Osteocyte (in vitro differentiated cells): ENCODE data around the gene SPDYE1. TPM values are rescaled to one million over a fixed set of nuclear protein-coding genes. Genes with fewer than 3 reads are reported as not detected.
"Not testable (repeated sequence)": the region's sequence is repeated elsewhere in the genome, so short reads cannot be mapped to it uniquely, and the experiment has no call there.

Experiments used
- DNase-seq: peaks from one replicate; pipeline ENCODE4 v3.0.0; 2021; ENCODE audit warnings: mixed read lengths; ENCODE audit not compliant: unreplicated experiment; ENCODE audit errors: extremely low spot score
- H3K27ac Mint-ChIP-seq: one replicate; pipeline ENCODE4 v1.8.0; 2021; ENCODE audit warnings: mild to moderate bottlenecking, mixed read lengths; ENCODE audit not compliant: unreplicated experiment
- H3K27me3 Mint-ChIP-seq: one replicate; pipeline ENCODE4 v1.8.0; 2021; ENCODE audit warnings: mixed read lengths; ENCODE audit not compliant: unreplicated experiment
- H3K36me3 Mint-ChIP-seq: one replicate; pipeline ENCODE4 v1.8.0; 2021; ENCODE audit warnings: mixed read lengths; ENCODE audit not compliant: unreplicated experiment
- H3K4me1 Mint-ChIP-seq: one replicate; pipeline ENCODE4 v1.8.0; 2021; ENCODE audit warnings: mixed read lengths; ENCODE audit not compliant: unreplicated experiment
- H3K4me3 Mint-ChIP-seq: one replicate; pipeline ENCODE4 v1.8.0; 2021; ENCODE audit warnings: mild to moderate bottlenecking, moderate library complexity, mixed read lengths; ENCODE audit not compliant: unreplicated experiment
- H3K9me3 Mint-ChIP-seq: one replicate; pipeline ENCODE4 v1.8.0; 2021; ENCODE audit warnings: mixed read lengths; ENCODE audit not compliant: unreplicated experiment
- total RNA-seq: library from RNA; stranded (reverse); gene quantifications from 2 replicates; pipeline ENCODE4 v1.2.1, GENCODE V29; 2021
- TF ChIP-seq, protein P1 (sequence below): fragments of 200-600 bp; sonication (generic); IDR thresholded peaks from 2 replicates; pipeline ENCODE4 v1.5.0; 2021; ENCODE audit warnings: antibody characterized with exemption, mild to moderate bottlenecking, moderate library complexity

Gene SPDYE1
- total RNA-seq, 1 donor from 2014 or later: not detected

DNA sequence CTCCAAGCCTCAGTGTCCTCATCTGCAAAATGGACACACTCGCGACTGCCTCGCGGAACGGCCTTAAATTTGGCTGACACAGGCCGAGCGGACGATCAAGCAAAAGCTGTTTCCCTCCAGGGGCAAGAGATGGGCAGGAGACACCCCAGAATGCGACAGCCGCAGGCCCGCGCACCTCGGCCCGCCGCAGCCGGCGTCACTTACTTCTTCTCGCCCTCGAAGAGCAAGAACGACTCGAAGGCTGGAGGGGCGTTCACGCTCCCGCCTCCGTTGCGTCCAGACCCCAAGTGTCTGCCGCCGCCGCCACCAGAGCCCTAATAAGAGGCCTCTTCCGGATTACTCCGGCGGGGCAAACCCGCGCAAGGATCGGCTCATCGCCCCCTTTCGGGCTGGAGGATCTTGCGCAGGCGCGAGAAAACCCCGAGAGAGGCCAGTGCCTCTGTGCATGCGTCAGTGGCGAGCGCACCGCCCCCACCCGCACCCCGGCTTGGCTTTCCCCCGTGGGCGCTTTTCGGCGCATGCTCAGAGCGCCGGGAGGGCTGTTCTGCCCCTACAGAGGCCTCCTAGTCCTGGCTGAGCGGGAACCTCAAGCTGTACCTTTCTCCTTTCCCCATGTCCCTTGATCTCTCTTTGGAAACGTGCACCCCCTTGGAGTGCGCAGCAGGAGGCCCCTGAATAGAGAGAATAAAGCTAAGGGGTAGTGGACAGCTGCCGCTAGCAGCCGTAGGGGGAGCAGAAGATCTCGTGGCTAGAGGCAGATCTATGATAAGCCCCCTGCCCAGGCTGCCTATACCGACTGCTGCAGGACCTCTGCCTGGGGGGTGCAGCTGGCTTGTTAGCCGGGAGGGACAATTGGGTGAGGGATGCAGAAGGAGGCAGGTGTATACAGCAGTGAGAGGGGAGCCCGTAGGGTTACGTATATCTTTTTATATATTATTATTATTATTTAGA lies 21.4 kb downstream of the SPDYE1 start:
- Mint-ChIP-seq H3K27ac (peak overlapping the region; percentile 77), H3K4me1 (peaks cover 17% of the 10 kb centered on the region), H3K4me3 (peak overlapping the region; percentile 89)
- H3K27me3 Mint-ChIP-seq, H3K36me3 Mint-ChIP-seq, H3K9me3 Mint-ChIP-seq: not testable (repeated sequence)
- TF ChIP-seq, protein P1, sequence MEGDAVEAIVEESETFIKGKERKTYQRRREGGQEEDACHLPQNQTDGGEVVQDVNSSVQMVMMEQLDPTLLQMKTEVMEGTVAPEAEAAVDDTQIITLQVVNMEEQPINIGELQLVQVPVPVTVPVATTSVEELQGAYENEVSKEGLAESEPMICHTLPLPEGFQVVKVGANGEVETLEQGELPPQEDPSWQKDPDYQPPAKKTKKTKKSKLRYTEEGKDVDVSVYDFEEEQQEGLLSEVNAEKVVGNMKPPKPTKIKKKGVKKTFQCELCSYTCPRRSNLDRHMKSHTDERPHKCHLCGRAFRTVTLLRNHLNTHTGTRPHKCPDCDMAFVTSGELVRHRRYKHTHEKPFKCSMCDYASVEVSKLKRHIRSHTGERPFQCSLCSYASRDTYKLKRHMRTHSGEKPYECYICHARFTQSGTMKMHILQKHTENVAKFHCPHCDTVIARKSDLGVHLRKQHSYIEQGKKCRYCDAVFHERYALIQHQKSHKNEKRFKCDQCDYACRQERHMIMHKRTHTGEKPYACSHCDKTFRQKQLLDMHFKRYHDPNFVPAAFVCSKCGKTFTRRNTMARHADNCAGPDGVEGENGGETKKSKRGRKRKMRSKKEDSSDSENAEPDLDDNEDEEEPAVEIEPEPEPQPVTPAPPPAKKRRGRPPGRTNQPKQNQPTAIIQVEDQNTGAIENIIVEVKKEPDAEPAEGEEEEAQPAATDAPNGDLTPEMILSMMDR: peak; percentile 75
- peak; percentile 99 for DNase-seq

DNA sequence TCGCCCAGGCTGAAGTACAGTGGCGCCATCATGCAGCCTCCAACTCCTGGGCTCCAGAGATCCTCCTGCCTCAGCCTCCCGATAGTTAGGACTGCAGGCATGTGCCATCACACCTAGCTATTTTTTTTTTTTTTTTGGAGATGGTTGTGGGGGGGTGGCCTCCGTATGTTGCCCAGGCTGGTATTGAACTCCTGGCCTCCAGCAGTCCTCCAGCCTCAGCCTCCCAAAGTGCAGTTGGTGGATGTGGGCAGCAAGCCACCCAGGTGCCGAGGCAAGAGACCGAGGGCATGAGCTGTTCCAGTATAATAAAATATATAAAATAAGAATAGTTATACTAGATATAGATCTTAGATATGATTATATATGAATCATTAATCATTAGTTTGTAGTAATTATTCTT lies 22.1 kb downstream of the SPDYE1 start:
- H3K27me3 Mint-ChIP-seq, H3K4me3 Mint-ChIP-seq, H3K36me3 Mint-ChIP-seq, H3K27ac Mint-ChIP-seq, DNase-seq, H3K9me3 Mint-ChIP-seq: not testable (repeated sequence)
- H3K4me1 Mint-ChIP-seq: peaks cover 17% of the 10 kb centered on the region

DNA sequence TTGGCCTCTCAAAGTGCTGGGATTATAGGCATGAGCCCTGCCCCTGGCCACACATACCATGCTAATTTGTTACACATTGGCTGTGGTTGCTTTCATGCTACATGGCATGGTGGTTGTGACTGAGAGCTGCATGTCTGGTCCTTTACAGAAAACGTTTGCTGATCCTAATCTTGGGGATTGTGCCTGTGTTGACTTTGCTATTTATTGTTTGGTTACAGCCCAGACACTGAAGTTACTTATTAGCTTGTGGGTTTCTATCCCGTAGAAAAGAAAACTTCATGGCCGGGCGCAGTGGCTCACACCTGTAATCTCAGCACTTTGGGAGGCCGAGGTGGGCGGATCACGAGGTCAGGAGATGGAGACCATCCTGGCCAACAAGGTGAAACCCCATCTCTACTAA lies 24.4 kb downstream of the SPDYE1 start:
- not testable (repeated sequence) for H3K27ac Mint-ChIP-seq, H3K4me3 Mint-ChIP-seq, H3K9me3 Mint-ChIP-seq, H3K36me3 Mint-ChIP-seq, DNase-seq, H3K27me3 Mint-ChIP-seq
- peaks cover 16% of the 10 kb centered on the region for H3K4me1 Mint-ChIP-seq

DNA sequence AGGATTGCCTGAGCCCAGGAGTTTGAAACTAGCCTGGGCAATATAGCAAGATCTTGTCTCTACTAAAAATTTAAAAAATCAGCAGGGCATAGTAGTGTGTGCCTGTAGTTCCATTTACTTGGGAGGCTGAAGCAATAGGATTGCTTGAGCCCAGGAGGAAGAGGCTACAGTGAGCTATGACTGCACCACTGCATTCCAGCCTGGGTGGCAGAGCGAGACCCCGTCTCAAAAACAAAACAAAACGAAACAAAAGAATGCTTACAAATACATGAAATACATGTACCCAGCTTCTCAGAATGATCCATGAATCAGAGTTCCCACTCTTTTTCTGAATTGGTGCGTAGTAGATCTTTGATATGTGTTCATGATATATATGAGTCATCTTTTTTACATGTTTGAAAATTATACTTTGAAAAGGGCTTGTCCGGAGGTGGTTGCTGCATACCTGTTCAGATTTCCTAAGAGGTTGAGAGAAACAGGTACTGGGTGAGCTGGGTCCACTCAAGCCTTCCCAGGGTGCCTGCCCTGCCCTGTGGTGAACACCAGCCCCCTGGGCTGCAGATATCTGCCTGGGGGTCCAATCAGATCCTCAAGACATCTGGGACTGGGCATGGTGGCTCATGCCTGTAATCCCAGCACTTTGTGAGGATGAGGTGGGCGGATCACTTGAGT lies 25.2 kb downstream of the SPDYE1 start:
- H3K4me1 Mint-ChIP-seq: peaks cover 13% of the 10 kb centered on the region
- not testable (repeated sequence) for H3K27ac Mint-ChIP-seq, H3K4me3 Mint-ChIP-seq, H3K27me3 Mint-ChIP-seq, DNase-seq, H3K9me3 Mint-ChIP-seq, H3K36me3 Mint-ChIP-seq

DNA sequence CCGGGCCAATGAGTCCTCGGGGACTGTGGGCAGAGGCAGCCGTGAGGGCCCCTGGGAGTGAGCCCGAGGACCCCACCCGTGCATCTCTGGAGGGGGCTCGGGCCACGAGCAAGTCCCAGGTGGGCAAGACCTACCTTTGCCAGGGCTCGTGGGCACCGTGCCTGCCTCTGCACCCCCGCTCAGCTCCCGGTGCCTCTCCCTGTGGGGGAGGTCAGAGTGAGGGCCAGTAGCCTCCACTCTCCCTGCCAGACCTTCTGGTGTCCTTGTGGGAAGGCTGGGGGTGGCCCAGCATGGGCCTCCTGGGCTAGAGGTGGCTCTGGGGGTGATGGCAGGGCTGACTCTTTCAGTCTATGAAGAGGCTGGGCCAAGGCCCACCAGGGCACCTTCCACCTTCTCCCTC lies 31.7 kb downstream of the SPDYE1 start:
- H3K9me3 Mint-ChIP-seq, H3K4me1 Mint-ChIP-seq, DNase-seq, H3K27ac Mint-ChIP-seq, H3K27me3 Mint-ChIP-seq, H3K36me3 Mint-ChIP-seq, H3K4me3 Mint-ChIP-seq: not testable (repeated sequence)

DNA sequence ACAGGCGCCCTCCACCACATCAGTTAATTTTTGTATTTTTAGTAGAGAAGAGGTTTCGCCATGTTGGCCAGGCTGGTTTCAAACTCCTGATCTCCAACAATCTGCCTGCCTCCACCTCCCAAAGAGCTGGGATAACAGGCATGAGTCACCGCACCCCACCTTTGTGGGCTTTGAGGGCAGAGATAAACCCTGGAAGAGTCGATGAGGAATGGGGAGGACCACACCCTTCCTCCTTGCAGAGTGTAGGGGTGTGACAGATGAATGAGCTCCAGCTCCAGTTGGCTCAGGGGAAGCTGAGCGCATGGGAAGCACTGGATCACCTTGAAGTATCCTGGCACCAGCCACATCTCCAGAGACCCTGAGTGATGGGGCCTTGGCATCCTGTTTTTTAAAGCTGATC lies 32.3 kb downstream of the SPDYE1 start:
- not testable (repeated sequence) for DNase-seq, H3K27ac Mint-ChIP-seq, H3K4me3 Mint-ChIP-seq, H3K36me3 Mint-ChIP-seq, H3K9me3 Mint-ChIP-seq, H3K27me3 Mint-ChIP-seq, H3K4me1 Mint-ChIP-seq

DNA sequence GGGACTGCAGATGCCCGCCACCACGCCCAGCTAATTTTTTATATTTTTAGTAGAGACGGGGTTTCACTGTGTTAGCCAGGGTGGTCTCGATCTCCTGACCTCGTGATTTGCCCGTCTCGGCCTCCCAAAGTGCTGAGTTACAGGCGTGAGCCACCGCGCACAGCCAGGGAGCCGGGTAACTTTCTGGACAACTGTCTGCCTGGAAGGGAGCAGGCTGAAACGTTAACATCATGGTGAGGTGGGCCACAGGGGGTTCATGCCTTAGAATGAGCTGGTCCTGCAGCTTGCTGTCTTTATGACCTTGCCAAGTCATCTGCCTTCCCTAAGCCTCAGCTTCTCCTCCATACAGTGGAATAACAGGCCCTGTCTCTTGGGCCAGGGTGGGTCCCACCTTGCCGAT lies 33.6 kb downstream of the SPDYE1 start:
- DNase-seq, H3K36me3 Mint-ChIP-seq, H3K4me1 Mint-ChIP-seq, H3K27ac Mint-ChIP-seq, H3K27me3 Mint-ChIP-seq, H3K4me3 Mint-ChIP-seq, H3K9me3 Mint-ChIP-seq: not testable (repeated sequence)

DNA sequence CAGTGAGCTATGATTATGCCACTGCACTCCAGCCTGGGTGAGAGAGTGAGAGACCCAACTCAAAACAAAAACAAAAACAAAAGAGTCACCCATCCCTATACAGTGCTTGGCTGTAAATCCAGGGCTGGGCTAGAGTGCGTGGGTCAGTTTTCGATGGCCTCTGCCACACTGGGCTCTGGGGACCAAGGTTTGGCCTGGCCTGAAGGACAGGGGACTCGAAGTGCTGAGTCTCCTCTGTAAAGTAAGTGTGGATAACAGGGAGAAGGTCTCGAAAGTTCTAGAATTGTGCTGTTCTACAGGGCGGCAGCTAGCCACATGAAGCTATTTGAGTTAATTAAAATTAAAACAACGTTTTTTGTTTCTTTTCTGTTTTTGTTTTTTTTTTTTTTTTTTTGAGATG lies 34.3 kb downstream of the SPDYE1 start:
- H3K27me3 Mint-ChIP-seq, H3K4me1 Mint-ChIP-seq, H3K36me3 Mint-ChIP-seq, H3K4me3 Mint-ChIP-seq, H3K27ac Mint-ChIP-seq, DNase-seq, H3K9me3 Mint-ChIP-seq: not testable (repeated sequence)

DNA sequence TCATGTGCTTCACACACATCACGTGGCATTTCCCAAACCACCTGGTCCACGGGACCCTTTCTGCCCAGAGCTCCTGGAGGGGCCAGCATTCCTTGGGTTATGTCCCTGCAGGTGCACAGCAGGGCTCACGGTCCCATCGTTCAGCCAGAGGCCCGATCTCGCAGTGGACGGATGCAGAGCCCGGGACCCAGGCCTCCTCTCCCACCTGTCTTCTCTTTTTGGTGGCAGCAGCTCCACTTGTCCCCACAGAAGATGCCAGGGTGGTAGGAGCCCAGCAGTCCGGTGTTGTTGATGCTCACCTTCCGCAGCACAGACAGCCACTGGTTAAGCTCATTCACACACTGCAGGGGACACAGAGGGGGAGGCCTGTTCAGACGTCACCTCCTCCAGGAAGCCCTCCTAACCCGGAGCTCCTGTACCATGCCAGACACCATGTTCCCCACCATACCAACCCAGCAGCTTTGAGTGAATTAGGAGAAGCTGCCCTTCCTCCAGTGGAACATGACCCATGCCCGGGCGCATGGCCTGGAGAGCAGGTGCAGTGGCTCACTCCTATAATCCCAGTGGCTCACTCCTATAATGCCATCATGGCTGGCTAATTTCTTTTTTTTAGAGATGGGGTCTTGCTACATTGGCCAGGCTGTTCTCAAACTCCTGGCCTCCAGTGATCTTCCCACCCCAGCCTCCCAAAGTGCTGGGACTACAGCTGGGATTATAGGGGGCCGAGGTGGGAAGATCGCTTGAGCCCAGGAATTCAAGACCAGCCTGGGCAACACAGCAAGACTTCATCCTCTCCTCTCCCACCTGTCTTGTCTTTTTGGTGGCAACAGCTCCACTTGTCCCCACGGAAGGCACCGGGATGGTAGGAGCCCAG lies 36.5 kb downstream of the SPDYE1 start:
- not testable (repeated sequence) for H3K9me3 Mint-ChIP-seq, H3K4me1 Mint-ChIP-seq, H3K27ac Mint-ChIP-seq, H3K4me3 Mint-ChIP-seq, H3K27me3 Mint-ChIP-seq, H3K36me3 Mint-ChIP-seq, DNase-seq

DNA sequence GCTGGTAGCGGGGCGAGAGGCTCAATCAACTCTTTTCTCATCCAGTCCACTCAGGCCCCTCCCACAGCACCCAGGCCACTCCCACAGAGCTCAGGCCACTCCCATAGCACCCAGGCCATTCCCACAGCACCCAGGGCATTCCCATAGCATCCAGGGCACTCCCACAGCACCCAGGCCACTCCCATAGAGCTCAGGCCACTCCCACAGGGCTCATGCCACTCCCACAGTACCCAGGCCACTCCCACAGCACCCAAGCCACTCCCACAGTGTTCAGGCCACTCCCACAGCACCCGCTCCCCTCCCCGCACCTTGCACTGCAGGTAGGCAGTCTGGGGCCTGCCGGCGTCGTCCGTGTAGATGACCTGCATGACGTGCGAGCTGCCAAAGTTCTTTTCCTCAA lies 38.7 kb downstream of the SPDYE1 start:
- not testable (repeated sequence) for H3K9me3 Mint-ChIP-seq, H3K27ac Mint-ChIP-seq, H3K4me1 Mint-ChIP-seq, H3K4me3 Mint-ChIP-seq, H3K36me3 Mint-ChIP-seq, H3K27me3 Mint-ChIP-seq, DNase-seq
